WI38 (cell line): ENCODE measurements around the gene NAV2.

ENCODE experiments used
- H3K4me3 ChIP-seq: 2 replicates; pipeline ENCODE4 v1.5.1; 2011; ENCODE audit warnings: low read depth, mild to moderate bottlenecking, control low read depth, low read length
- TF ChIP-seq, protein P1 (sequence below): IDR thresholded peaks from 2 replicates; pipeline ENCODE4 v1.5.1; 2012; ENCODE audit warnings: low read depth, mild to moderate bottlenecking, control low read depth, low read length

NAV2 gene

DNA sequence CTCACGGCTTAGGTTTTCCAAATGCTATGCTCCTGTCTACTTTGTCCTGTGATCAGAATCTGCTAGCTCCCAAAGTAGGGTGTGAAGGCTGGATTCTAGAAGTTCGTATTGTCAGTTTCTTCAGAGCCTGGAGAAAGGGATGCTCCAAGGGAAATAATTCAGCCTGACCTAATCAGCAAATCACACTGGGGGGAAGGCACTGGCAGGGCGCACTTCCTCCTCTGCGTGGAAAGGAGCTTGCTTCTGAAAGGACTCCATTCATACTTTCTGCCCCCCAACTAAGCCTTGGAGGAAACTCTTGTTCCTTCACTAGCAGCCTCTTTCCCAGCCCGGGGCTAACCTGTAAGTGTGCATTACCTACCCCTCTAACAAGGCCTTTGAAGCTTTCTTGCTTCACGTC lies 165.9 kb downstream of the NAV2 start:
- TF ChIP-seq, protein P1, sequence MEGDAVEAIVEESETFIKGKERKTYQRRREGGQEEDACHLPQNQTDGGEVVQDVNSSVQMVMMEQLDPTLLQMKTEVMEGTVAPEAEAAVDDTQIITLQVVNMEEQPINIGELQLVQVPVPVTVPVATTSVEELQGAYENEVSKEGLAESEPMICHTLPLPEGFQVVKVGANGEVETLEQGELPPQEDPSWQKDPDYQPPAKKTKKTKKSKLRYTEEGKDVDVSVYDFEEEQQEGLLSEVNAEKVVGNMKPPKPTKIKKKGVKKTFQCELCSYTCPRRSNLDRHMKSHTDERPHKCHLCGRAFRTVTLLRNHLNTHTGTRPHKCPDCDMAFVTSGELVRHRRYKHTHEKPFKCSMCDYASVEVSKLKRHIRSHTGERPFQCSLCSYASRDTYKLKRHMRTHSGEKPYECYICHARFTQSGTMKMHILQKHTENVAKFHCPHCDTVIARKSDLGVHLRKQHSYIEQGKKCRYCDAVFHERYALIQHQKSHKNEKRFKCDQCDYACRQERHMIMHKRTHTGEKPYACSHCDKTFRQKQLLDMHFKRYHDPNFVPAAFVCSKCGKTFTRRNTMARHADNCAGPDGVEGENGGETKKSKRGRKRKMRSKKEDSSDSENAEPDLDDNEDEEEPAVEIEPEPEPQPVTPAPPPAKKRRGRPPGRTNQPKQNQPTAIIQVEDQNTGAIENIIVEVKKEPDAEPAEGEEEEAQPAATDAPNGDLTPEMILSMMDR = no peak
- H3K4me3 ChIP-seq = no peak overlapping the region

DNA sequence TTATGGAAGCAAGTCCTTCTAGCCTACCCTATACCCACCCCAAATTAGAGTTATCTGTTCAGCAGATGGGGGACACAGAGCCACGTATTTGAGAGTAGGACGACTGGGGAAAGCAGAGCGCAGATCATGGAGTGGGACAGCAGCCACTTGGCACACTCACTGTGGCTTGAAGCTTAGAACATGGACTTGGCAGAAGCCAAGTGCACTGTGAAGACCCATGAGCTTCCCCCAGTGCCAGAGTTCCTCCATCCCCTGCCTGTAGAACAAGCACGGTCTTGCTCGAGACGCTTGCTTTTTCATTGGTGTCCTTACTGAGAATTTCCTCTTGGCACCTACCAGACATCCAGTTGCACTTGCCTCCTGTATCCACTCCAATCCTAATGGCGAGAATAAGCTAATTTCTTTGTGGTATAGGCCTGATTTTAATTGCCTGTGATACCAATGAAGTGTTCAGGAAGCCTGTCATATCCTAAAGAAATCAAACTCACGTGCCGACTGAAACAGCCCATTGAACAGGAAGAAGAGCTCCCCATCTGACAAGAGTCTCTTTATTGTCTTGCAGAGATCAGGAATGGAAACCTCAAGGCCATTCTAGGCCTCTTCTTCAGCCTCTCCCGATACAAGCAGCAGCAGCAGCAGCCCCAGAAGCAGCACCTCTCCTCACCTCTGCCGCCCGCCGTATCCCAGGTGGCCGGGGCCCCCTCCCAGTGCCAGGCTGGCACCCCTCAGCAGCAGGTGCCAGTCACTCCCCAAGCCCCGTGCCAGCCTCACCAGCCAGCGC lies 166.9 kb downstream of the NAV2 start:
- no peak overlapping the region for H3K4me3 ChIP-seq
- TF ChIP-seq, protein P1 = no peak

DNA sequence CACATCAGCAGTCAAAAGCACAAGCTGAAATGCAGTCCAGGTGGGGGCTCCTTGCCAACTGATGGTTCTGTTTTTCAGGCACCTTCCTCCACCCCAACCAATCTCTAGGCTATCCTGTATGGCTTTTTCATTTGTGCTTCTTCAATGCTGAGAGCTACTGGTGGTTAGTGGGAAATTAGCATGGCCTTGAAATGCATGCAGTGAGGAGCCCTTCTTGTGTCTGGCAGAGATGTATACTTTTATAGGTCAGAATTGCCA lies 167.4 kb downstream of the NAV2 start:
- TF ChIP-seq, protein P1 = no peak
- H3K4me3 ChIP-seq = no peak overlapping the region

DNA sequence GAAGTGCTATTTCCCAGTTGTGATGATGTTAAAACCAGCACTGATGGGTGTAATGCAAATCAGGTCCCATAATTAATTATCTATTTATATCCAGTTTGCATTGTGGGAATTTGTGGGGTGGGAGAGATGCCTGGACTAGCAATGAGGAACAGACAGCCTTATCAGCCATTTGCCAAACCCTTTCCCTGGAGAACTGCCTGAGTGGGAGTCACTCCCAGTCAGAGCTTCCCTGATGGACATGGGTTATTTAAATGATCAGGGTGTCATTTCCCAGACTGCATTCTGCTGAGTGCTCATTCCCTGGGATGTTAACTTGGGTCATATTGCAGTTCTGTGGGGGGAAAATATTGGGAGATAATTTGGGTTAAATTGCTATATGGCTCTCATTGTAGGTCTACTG lies 168.5 kb downstream of the NAV2 start:
- TF ChIP-seq, protein P1 = no peak
- H3K4me3 ChIP-seq = no peak overlapping the region

DNA sequence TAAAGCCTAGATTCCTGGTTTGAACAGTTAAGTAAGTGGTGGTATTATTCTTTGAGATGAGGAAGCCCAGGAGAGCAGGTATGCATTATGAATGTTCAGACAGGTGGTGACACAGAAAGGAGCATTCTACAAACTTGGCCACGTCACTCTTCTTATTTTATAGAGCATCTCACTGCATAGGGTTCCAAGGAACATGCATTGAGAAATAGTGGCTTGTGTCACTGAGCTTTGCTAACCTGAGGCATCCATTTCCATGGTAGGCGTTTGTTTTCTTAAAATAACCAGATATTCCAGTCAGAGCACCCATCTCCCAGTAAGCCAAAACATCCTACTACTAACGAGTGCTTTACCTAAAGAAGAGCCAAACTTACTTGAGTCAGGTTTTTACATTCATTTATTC lies 169.7 kb downstream of the NAV2 start:
- TF ChIP-seq, protein P1 = no peak

DNA sequence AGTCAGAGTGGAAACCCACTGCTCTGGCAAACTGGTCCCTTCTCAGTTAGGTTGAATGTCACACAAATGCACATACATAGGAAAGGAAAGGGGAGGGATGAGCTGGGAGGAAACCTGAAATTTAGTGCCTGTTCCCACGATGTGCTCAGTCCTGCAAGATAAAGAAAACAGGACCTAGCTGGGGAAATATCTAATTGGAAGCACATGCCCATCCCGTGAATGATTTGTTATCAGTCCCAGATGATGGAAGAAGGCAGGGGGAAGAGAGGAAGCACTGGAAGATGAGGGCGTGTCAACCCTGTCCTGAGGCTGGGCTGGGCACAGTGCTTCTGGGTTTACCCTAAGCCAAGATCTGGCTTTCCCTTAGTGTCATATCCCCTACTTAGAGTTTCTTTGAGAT lies 173.9 kb downstream of the NAV2 start:
- TF ChIP-seq, protein P1 = no peak
- H3K4me3 ChIP-seq = no peak overlapping the region

More for the DNA sequence above, 169.7 kb downstream of the NAV2 start:
- no peak overlapping the region for H3K4me3 ChIP-seq

DNA sequence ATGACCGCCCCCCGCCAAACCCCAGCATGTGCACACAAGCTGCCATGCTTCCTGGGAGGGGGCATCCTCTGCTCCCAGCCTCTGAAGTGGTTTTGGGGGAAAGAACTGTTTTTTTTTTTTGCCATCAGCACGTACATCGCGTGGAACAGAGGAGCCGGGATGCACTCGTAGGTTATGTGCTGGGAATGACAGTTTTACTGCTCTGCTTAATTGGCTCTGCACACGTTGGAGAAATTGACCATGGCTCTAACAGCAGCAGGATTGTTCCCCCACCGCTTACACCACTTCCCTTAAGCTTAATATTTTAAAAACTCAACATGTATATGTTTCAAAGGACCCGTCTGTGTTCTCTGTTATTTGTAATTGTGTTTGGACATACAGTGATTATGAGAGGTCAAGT lies 175.2 kb downstream of the NAV2 start:
- TF ChIP-seq, protein P1 = no peak
- H3K4me3 ChIP-seq = no peak overlapping the region
